HEK293 (cell line): Measurements from ENCODE around the gene ANO3.

Experiments
- CTCF ChIP-seq: fragments of 450-650 bp; formaldehyde crosslinking; IDR thresholded peaks from 2 replicates; pipeline ENCODE4 v1.5.1; 2016; ENCODE audit warnings: missing biosample characterization, missing genetic modification characterization
- SCRT1 ChIP-seq: fragments of 450-650 bp; formaldehyde crosslinking; IDR thresholded peaks from 2 replicates; pipeline ENCODE4 v1.5.1; 2016; ENCODE audit warnings: missing biosample characterization, missing genetic modification characterization, borderline replicate concordance
- TRIM28 ChIP-seq: IDR thresholded peaks from 2 replicates; pipeline ENCODE4 v1.6.1; 2011; ENCODE audit warnings: low read length, control low read depth, borderline replicate concordance
- ZNF140 ChIP-seq: fragments of 450-650 bp; formaldehyde crosslinking; IDR thresholded peaks from 2 replicates; pipeline ENCODE4 v1.5.1; 2016; ENCODE audit warnings: missing biosample characterization, missing genetic modification characterization
- ZNF473 ChIP-seq: fragments of 450-650 bp; formaldehyde crosslinking; IDR thresholded peaks from 2 replicates; pipeline ENCODE4 v1.5.1; 2017; ENCODE audit warnings: missing biosample characterization, missing genetic modification characterization
- ZNF664 ChIP-seq: fragments of 450-650 bp; formaldehyde crosslinking; IDR thresholded peaks from 2 replicates; pipeline ENCODE4 v1.5.1; 2016; ENCODE audit warnings: missing biosample characterization, missing genetic modification characterization
- TF ChIP-seq, protein P1 (sequence below): fragments of 450-650 bp; formaldehyde crosslinking; optimal IDR thresholded peaks from 2 replicates; pipeline ENCODE3; 2016; ENCODE audit warnings: missing biosample characterization, mild to moderate bottlenecking, missing genetic modification characterization
- TF ChIP-seq, protein P2 (sequence below): fragments of 450-650 bp; formaldehyde crosslinking; IDR thresholded peaks from 2 replicates; pipeline ENCODE4 v1.5.1; 2016; ENCODE audit warnings: missing biosample characterization, missing genetic modification characterization

GRCh38 chr11:26710489-26710888 is 378.6 kb downstream of the ANO3 start:
- TF ChIP-seq ZNF473 (tag by site-specific recombination) = no peak
- TF ChIP-seq CTCF (tag by site-specific recombination) = no peak
- no peak for TF ChIP-seq SCRT1 (tag by site-specific recombination)
- TF ChIP-seq, protein P1, sequence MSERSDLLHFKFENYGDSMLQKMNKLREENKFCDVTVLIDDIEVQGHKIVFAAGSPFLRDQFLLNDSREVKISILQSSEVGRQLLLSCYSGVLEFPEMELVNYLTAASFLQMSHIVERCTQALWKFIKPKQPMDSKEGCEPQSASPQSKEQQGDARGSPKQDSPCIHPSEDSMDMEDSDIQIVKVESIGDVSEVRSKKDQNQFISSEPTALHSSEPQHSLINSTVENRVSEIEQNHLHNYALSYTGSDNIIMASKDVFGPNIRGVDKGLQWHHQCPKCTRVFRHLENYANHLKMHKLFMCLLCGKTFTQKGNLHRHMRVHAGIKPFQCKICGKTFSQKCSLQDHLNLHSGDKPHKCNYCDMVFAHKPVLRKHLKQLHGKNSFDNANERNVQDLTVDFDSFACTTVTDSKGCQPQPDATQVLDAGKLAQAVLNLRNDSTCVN (tag by site-specific recombination) = no peak
- TF ChIP-seq TRIM28 = no peak
- TF ChIP-seq, protein P2, sequence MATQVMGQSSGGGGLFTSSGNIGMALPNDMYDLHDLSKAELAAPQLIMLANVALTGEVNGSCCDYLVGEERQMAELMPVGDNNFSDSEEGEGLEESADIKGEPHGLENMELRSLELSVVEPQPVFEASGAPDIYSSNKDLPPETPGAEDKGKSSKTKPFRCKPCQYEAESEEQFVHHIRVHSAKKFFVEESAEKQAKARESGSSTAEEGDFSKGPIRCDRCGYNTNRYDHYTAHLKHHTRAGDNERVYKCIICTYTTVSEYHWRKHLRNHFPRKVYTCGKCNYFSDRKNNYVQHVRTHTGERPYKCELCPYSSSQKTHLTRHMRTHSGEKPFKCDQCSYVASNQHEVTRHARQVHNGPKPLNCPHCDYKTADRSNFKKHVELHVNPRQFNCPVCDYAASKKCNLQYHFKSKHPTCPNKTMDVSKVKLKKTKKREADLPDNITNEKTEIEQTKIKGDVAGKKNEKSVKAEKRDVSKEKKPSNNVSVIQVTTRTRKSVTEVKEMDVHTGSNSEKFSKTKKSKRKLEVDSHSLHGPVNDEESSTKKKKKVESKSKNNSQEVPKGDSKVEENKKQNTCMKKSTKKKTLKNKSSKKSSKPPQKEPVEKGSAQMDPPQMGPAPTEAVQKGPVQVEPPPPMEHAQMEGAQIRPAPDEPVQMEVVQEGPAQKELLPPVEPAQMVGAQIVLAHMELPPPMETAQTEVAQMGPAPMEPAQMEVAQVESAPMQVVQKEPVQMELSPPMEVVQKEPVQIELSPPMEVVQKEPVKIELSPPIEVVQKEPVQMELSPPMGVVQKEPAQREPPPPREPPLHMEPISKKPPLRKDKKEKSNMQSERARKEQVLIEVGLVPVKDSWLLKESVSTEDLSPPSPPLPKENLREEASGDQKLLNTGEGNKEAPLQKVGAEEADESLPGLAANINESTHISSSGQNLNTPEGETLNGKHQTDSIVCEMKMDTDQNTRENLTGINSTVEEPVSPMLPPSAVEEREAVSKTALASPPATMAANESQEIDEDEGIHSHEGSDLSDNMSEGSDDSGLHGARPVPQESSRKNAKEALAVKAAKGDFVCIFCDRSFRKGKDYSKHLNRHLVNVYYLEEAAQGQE = no peak
- TF ChIP-seq ZNF140 (tag by site-specific recombination) = no peak
- no peak for TF ChIP-seq ZNF664 (tag by site-specific recombination)
